A673 (cell line): ENCODE results near the gene WDR5B. TPM values are rescaled to one million over a fixed set of nuclear protein-coding genes. Genes with fewer than 3 reads are reported as not detected.

Experiments used
- BruUV-seq: library from RNA; stranded (reverse); fragments of 400-500 nt; replicated peaks from 2 replicates; lab custom pipeline; 2021; lab: Mats Ljungman, UMichigan
- CTCF ChIA-PET: fragments of 300-600 bp; sonication (Branson Sonifier 250); formaldehyde crosslinking; loops from one replicate; lab custom pipeline; 2022; ENCODE audit warnings: antibody characterized with exemption; lab: Charles Lee
- POLR2A ChIA-PET: fragments of 300-600 bp; sonication (Branson Sonifier 250); formaldehyde crosslinking; loops from one replicate; lab custom pipeline; 2022; ENCODE audit warnings: antibody characterized with exemption; ENCODE audit not compliant: low non-redundant PET; lab: Charles Lee
- DNase-seq: peaks from one replicate; pipeline ENCODE4 v3.0.0-alpha.2; 2015; ENCODE audit warnings: low spot score
- H3K27ac ChIP-seq: fragments of 200-600 bp; sonication (generic); 2 replicates; pipeline ENCODE4 v1.5.1; 2016; ENCODE audit warnings: mixed run types, low read depth, mild to moderate bottlenecking, mixed read lengths, antibody characterized with exemption, low read length; ENCODE audit not compliant: poor library complexity, severe bottlenecking
- H3K27me3 ChIP-seq: fragments of 200-600 bp; sonication (generic); replicated peaks from 2 replicates; pipeline ENCODE4 v1.6.1; 2017; ENCODE audit warnings: mixed run types, low read depth, mild to moderate bottlenecking, mixed read lengths, antibody characterized with exemption, low read length; ENCODE audit not compliant: insufficient read depth, poor library complexity
- H3K36me3 ChIP-seq: fragments of 200-600 bp; sonication (generic); 2 replicates; pipeline ENCODE4 v1.6.1; 2016; ENCODE audit warnings: mixed run types, mild to moderate bottlenecking, mixed read lengths, antibody characterized with exemption, low read length; ENCODE audit not compliant: insufficient read depth, poor library complexity, severe bottlenecking
- H3K4me1 ChIP-seq: fragments of 200-600 bp; sonication (generic); 2 replicates; pipeline ENCODE4 v1.6.1; 2017; ENCODE audit warnings: mixed run types, mild to moderate bottlenecking, mixed read lengths, antibody characterized with exemption, low read length; ENCODE audit not compliant: insufficient read depth, poor library complexity, severe bottlenecking
- H3K4me3 ChIP-seq: fragments of 200-600 bp; sonication (generic); 2 replicates; pipeline ENCODE4 v1.5.1; 2016; ENCODE audit warnings: low read depth, mixed run types, mild to moderate bottlenecking, mixed read lengths, low read length; ENCODE audit not compliant: poor library complexity, severe bottlenecking
- H3K9me3 ChIP-seq: fragments of 200-600 bp; sonication (generic); 2 replicates; pipeline ENCODE4 v1.6.1; 2016; ENCODE audit warnings: mixed run types, low read depth, mild to moderate bottlenecking, mixed read lengths, antibody characterized with exemption, low read length; ENCODE audit not compliant: poor library complexity, severe bottlenecking
- EZH2 ChIP-seq: fragments of 200-600 bp; sonication (generic); IDR thresholded peaks from 2 replicates; pipeline ENCODE4 v1.6.1; 2017; ENCODE audit warnings: borderline replicate concordance, low read depth, mild to moderate bottlenecking, mixed read lengths, antibody characterized with exemption, low read length; ENCODE audit not compliant: poor library complexity, severe bottlenecking
- intact Hi-C: fragments of 100-400 bp; cut with micrococcal nuclease; formaldehyde crosslinking; loops from one replicate; pipeline ENCODE4 v1.10.0; 2022; ENCODE audit not compliant: unreplicated experiment
- total RNA-seq: library from RNA; stranded (reverse); gene quantifications from 2 replicates; pipeline ENCODE4 v1.2.3, GENCODE V29; 2021
- TF ChIP-seq, protein P1 (sequence below): fragments of 300-800, 200-600 bp; sonication (generic); conservative IDR thresholded peaks from 2 replicates; pipeline ENCODE4 v1.5.1; 2017; ENCODE audit warnings: low read depth, mild to moderate bottlenecking, antibody characterized with exemption, low read length, moderate library complexity, mixed read lengths

The WDR5B gene
- total RNA-seq, 1 experiment from 2014 or later = 4.6 TPM

DNA sequence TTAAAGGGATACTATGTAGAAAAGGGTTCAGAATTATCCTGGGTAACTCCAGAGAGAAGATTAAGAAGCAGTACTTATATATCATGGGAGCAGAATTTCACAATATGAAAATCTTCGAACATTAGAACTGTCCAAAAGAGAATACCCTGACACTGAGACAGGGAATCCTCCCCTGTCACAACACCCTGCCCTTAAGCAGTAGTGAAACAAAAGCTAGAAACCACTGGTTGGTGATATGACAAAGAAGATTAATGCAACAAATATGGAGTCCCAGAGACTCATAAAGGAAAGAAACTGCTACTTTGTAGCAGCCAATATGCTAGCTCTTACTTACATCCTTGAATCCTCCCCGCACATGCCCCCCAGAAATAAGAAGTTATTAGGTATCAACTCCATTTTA lies 51.4 kb downstream of the WDR5B start:
- no peak for DNase-seq
- intact Hi-C loops = no loop called here
- no peak overlapping the region for H3K4me3 ChIP-seq
- ChIA-PET POLR2A (no interaction called here), CTCF (interaction anchor here (0.7 kb wide), 1 partner anchor 28 kb away, joined by 3 read pairs; no protein-coding TSS in a partner anchor)
- H3K4me1 ChIP-seq = no peaks in the 10 kb centered on the region
- H3K27me3 ChIP-seq = no peaks in the 10 kb centered on the region
- BruUV-seq = no TSS peak
- H3K27ac ChIP-seq = no peak overlapping the region
- H3K9me3 ChIP-seq = no peaks in the 10 kb centered on the region
- TF ChIP-seq, protein P1, sequence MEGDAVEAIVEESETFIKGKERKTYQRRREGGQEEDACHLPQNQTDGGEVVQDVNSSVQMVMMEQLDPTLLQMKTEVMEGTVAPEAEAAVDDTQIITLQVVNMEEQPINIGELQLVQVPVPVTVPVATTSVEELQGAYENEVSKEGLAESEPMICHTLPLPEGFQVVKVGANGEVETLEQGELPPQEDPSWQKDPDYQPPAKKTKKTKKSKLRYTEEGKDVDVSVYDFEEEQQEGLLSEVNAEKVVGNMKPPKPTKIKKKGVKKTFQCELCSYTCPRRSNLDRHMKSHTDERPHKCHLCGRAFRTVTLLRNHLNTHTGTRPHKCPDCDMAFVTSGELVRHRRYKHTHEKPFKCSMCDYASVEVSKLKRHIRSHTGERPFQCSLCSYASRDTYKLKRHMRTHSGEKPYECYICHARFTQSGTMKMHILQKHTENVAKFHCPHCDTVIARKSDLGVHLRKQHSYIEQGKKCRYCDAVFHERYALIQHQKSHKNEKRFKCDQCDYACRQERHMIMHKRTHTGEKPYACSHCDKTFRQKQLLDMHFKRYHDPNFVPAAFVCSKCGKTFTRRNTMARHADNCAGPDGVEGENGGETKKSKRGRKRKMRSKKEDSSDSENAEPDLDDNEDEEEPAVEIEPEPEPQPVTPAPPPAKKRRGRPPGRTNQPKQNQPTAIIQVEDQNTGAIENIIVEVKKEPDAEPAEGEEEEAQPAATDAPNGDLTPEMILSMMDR = no peak
- TF ChIP-seq EZH2 = no peak
- peaks cover 25% of the 10 kb centered on the region for H3K36me3 ChIP-seq

Other genes with a start within 250 kb of the WDR5B start
- gene CASR, start 232.4 kb downstream of the WDR5B start, total RNA-seq = not detected in 2 replicates
- gene CSTA, start 90.8 kb downstream of the WDR5B start, total RNA-seq = 3.8 and 6.5 TPM in 2 replicates
- 74.3 and 75.3 TPM in 2 replicates for gene MIX23, start 32.8 kb downstream of the WDR5B start, total RNA-seq
- 54.7 and 58.1 TPM in 2 replicates for gene FAM162A, start 31.9 kb downstream of the WDR5B start, total RNA-seq
- 99.0 and 110 TPM in 2 replicates for gene KPNA1, start 98.9 kb upstream of the WDR5B start, total RNA-seq
- gene PARP9, start 148.2 kb upstream of the WDR5B start, total RNA-seq = 10.6 and 10.8 TPM in 2 replicates
- 16.6 and 18.9 TPM in 2 replicates for gene DTX3L, start 148.3 kb upstream of the WDR5B start, total RNA-seq
- not detected in 2 replicates for gene PARP15, start 161.6 kb upstream of the WDR5B start, total RNA-seq